ENCODE results near the gene SPAG17.

The SPAG17 gene

DNA sequence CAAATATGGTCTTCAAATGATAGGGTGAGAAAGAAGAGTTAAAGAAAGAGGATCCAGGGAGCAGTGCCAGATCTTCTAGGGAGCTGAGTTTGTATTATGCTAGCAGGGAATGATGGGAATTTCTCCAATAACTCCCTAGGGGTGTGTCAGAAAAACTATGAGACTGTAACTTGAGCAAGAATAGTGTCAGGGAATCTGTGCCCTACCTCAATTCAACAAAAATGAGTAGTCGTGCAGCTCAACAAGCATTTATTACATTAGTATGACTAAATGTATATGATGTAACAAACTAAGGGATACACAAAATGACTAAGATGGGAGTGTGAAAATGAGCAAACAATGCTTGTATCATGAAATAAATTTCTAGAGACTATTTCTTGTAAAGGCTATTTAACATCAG is 24.2 kb downstream of the SPAG17 start (continued):
- no peak for TF ChIP-seq ZC3H10 (CRISPR knock-in tag; IDR thresholded peaks at IDR 0.05)

DNA sequence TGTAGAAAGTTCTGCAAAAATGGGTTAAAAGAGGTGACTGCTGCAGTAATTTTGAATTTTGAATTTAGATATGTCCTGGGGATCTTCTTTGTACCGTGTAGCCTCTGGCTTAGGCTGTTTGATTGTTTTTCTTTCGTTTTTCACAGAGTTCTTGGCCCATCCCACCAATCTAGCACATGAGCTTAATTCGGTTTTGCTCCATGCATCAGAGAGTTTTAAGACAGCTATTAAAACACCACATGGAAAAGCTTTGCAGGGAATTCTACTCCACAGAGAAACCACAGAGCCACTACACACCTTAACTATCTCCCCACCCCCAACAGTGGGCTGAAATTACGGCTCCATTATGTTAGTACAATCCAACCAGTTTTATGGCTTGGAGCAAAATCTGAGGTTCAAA is 25.5 kb downstream of the SPAG17 start:
- TF ChIP-seq ESRRG (CRISPR knock-in tag; IDR thresholded peaks at IDR 0.05): no peak
- ATAC-seq: no peak

GRCh38 chr1:118158924-118159323 is 26.1 kb downstream of the SPAG17 start:
- TF ChIP-seq OSR1 (CRISPR knock-in tag; IDR thresholded peaks at IDR 0.05) (no peak), PATZ1 (CRISPR knock-in tag; IDR thresholded peaks at IDR 0.05; ENCODE audit: borderline replicate concordance) (no peak), ZNF8 (CRISPR knock-in tag; IDR thresholded peaks at IDR 0.05) (no peak), TCF4 (CRISPR knock-in tag; IDR thresholded peaks at IDR 0.05; ENCODE audit: borderline replicate concordance) (no peak), ZC3H10 (CRISPR knock-in tag; IDR thresholded peaks at IDR 0.05) (no peak), ARNTL (CRISPR knock-in tag; IDR thresholded peaks at IDR 0.05; ENCODE audit: borderline replicate concordance, low read depth) (no peak), PPARA (CRISPR knock-in tag; IDR thresholded peaks at IDR 0.05; ENCODE audit: borderline replicate concordance) (no peak)
- TF ChIP-seq, protein P1, sequence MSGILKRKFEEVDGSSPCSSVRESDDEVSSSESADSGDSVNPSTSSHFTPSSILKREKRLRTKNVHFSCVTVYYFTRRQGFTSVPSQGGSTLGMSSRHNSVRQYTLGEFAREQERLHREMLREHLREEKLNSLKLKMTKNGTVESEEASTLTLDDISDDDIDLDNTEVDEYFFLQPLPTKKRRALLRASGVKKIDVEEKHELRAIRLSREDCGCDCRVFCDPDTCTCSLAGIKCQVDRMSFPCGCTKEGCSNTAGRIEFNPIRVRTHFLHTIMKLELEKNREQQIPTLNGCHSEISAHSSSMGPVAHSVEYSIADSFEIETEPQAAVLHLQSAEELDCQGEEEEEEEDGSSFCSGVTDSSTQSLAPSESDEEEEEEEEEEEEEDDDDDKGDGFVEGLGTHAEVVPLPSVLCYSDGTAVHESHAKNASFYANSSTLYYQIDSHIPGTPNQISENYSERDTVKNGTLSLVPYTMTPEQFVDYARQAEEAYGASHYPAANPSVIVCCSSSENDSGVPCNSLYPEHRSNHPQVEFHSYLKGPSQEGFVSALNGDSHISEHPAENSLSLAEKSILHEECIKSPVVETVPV (CRISPR knock-in tag; IDR thresholded peaks at IDR 0.05): no peak
- ATAC-seq: peak; percentile 18; the same call in 2 of the 3 replicates

DNA sequence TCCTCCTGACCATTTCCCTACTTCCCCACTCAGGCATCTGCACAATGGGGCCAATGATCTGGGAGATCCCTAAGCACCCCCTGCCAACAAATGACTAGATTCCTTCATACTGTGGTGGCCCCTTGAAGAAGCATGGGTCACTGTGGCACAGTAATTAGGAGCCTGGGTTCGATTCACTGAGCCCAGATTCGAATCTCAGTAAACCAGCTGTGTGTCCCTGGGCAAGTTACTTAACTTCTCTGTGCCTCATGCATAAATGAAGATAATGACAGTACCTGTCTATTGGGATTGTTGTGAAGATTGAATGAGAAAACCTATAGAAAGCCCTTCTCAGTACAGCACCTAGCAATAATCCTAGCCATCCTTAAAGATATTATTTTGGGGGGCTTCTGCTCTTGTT is 27.5 kb downstream of the SPAG17 start:
- TF ChIP-seq, protein P2, sequence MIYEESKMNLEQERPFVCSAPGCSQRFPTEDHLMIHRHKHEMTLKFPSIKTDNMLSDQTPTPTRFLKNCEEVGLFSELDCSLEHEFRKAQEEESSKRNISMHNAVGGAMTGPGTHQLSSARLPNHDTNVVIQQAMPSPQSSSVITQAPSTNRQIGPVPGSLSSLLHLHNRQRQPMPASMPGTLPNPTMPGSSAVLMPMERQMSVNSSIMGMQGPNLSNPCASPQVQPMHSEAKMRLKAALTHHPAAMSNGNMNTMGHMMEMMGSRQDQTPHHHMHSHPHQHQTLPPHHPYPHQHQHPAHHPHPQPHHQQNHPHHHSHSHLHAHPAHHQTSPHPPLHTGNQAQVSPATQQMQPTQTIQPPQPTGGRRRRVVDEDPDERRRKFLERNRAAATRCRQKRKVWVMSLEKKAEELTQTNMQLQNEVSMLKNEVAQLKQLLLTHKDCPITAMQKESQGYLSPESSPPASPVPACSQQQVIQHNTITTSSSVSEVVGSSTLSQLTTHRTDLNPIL (CRISPR knock-in tag; IDR thresholded peaks at IDR 0.05; ENCODE audit: low read depth): no peak
- TF ChIP-seq ESRRG (CRISPR knock-in tag; IDR thresholded peaks at IDR 0.05) (no peak), CSDC2 (CRISPR knock-in tag; IDR thresholded peaks at IDR 0.05) (no peak), ZFP3 (CRISPR knock-in tag; IDR thresholded peaks at IDR 0.05) (no peak), SNAI2 (CRISPR knock-in tag; IDR thresholded peaks at IDR 0.05) (no peak), ISL1 (CRISPR knock-in tag; IDR thresholded peaks at IDR 0.05) (no peak), ARNTL (CRISPR knock-in tag; IDR thresholded peaks at IDR 0.05; ENCODE audit: borderline replicate concordance, low read depth) (no peak), GLIS3 (CRISPR knock-in tag; IDR thresholded peaks at IDR 0.05) (no peak), BACH2 (CRISPR knock-in tag; IDR thresholded peaks at IDR 0.05; ENCODE audit: borderline replicate concordance) (no peak), ZC3H10 (CRISPR knock-in tag; IDR thresholded peaks at IDR 0.05) (no peak), TCF4 (CRISPR knock-in tag; IDR thresholded peaks at IDR 0.05; ENCODE audit: borderline replicate concordance) (no peak), ZFP30 (CRISPR knock-in tag; IDR thresholded peaks at IDR 0.05) (no peak), ZNF565 (CRISPR knock-in tag; conservative IDR thresholded peaks at IDR 0.05; ENCODE audit: low read depth) (no peak), TOX (CRISPR knock-in tag; IDR thresholded peaks at IDR 0.05; ENCODE audit: borderline replicate concordance) (no peak), RARB (CRISPR knock-in tag; IDR thresholded peaks at IDR 0.05) (no peak), POU6F1 (CRISPR knock-in tag; IDR thresholded peaks at IDR 0.05; ENCODE audit: borderline replicate concordance, low read depth) (no peak), ZNF70 (CRISPR knock-in tag; IDR thresholded peaks at IDR 0.05) (no peak)
- TF ChIP-seq, protein P3, sequence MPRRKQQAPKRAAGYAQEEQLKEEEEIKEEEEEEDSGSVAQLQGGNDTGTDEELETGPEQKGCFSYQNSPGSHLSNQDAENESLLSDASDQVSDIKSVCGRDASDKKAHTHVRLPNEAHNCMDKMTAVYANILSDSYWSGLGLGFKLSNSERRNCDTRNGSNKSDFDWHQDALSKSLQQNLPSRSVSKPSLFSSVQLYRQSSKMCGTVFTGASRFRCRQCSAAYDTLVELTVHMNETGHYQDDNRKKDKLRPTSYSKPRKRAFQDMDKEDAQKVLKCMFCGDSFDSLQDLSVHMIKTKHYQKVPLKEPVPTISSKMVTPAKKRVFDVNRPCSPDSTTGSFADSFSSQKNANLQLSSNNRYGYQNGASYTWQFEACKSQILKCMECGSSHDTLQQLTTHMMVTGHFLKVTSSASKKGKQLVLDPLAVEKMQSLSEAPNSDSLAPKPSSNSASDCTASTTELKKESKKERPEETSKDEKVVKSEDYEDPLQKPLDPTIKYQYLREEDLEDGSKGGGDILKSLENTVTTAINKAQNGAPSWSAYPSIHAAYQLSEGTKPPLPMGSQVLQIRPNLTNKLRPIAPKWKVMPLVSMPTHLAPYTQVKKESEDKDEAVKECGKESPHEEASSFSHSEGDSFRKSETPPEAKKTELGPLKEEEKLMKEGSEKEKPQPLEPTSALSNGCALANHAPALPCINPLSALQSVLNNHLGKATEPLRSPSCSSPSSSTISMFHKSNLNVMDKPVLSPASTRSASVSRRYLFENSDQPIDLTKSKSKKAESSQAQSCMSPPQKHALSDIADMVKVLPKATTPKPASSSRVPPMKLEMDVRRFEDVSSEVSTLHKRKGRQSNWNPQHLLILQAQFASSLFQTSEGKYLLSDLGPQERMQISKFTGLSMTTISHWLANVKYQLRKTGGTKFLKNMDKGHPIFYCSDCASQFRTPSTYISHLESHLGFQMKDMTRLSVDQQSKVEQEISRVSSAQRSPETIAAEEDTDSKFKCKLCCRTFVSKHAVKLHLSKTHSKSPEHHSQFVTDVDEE (CRISPR knock-in tag; IDR thresholded peaks at IDR 0.05): no peak
- no peak for ATAC-seq

All from SK-N-SH treated with all-trans-retinoic acid at 6 μM for 48 hours (cell line).